Fibroblast of mammary gland (primary cell): Measurements from ENCODE around the gene CETN3.
"Not testable (repeated sequence)": the region's sequence is repeated elsewhere in the genome, so short reads cannot be mapped to it uniquely, and the experiment has no call there.

Source experiments
- DNase-seq: peaks from one replicate; pipeline ENCODE4 v3.0.0-alpha.2; 2010; ENCODE audit warnings: low read depth
- H3K4me3 ChIP-seq: 2 replicates; pipeline ENCODE4 v1.5.1; 2011; ENCODE audit warnings: low read depth, mild to moderate bottlenecking, low read length, moderate library complexity; ENCODE audit not compliant: control insufficient read depth
- CTCF ChIP-seq: conservative IDR thresholded peaks from 2 replicates; pipeline ENCODE4 v1.5.1; 2011; ENCODE audit warnings: low read depth, low read length, inconsistent platforms; ENCODE audit not compliant: control insufficient read depth, insufficient read depth

CETN3 gene

GRCh38 chr5:90384389-90384788 lies 25.2 kb downstream of the CETN3 start:
- TF ChIP-seq CTCF: no peak
- no peak for DNase-seq
- no peak overlapping the region for H3K4me3 ChIP-seq

- TF ChIP-seq CTCF: no peak
- H3K4me3 ChIP-seq: no peak overlapping the region
- no peak for DNase-seq
Measured at GRCh38 chr5:90383903-90384302, 25.7 kb downstream of the CETN3 start.

GRCh38 chr5:90381213-90381929 lies 28.2 kb downstream of the CETN3 start:
- H3K4me3 ChIP-seq: no peak overlapping the region
- DNase-seq: no peak
- TF ChIP-seq CTCF: no peak

GRCh38 chr5:90379652-90380051 lies 29.9 kb downstream of the CETN3 start:
- H3K4me3 ChIP-seq: no peak overlapping the region
- TF ChIP-seq CTCF: no peak
- no peak for DNase-seq

GRCh38 chr5:90378752-90379151 lies 30.8 kb downstream of the CETN3 start:
- DNase-seq: no peak
- TF ChIP-seq CTCF: no peak
- H3K4me3 ChIP-seq: no peak overlapping the region

- DNase-seq: not testable (repeated sequence)
Measured at GRCh38 chr5:90371269-90371668, 38.3 kb downstream of the CETN3 start.

GRCh38 chr5:90368454-90369246 lies 40.9 kb downstream of the CETN3 start:
- H3K4me3 ChIP-seq: no peak overlapping the region
- no peak for TF ChIP-seq CTCF
- no peak for DNase-seq

More at GRCh38 chr5:90371269-90371668, 38.3 kb downstream of the CETN3 start:
- H3K4me3 ChIP-seq: not testable (repeated sequence)
